NCI-H748 (cell line): Measurements from ENCODE around the gene GMPR2.
A peak's percentile ranks its signal among the peaks of the same experiment; 100 is the strongest.
"Not testable (repeated sequence)": the region's sequence is repeated elsewhere in the genome, so short reads cannot be mapped to it uniquely, and the experiment has no call there.

ENCODE experiments used
- DNase-seq: peaks from one replicate; lab custom pipeline; 2025; ENCODE audit not compliant: unreplicated experiment; lab: John Stamatoyannopoulos, UW

The GMPR2 gene

DNA sequence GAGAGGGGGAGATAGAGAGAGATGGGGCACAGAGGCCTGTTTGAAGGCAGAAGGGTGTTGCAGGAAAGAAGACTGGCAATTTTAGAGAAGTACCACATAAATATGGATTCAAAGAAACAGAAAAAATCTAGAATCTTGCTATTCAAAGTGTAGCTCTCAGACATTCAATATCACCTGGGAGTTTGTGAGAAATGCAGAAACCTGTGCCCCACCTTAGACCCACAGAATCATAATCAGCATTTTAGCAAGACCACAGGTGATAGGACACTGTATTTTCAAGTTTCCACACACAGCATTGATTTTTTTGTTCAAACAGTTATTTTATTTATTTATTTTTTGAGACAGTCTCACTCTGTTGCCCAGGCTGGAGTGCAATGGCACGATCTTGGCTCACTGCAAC is 3.8 kb upstream of the GMPR2 start:
- DNase-seq, result no peak

DNA sequence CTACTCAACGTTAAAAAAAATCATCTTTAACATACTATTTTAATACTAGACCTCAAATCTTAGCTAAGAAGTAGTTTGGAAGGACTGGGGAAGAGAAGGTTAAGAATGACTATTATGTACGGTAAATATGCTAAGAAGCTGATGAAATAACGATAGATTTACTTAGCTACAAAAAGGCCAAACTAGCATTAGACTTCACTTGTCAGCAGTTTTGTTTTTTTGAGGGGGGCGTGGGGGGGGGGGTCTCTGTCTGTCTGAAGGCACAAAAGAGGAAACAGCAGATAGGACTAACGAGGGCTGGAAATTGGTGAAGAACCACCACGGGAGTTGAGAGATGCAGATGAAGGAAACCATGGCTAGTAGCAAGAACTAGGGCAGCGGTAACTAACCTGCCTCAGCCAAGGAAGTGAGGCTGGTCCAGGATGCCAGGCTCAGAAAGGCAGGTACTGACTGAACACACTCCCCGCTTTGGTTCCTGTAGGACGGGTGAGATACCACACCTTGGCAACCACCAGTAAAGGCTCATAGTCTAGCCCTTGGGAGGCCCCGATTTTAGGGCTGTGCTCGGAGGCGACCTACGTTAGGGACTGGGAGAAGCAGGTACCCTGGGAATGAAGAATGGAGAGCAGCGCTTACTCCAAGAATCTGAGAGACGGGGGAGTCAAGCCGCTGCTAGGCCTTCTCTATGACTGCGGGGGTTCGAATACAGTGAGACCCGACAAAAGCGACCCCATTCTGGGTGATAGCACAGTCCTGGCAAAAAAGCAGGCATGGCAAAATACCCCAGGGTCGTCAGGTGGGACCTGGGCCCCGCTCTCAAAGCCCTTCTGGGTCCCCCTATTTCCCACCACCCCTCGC is 1.2 kb upstream of the GMPR2 start:
- DNase-seq, result peak; percentile 39

DNA sequence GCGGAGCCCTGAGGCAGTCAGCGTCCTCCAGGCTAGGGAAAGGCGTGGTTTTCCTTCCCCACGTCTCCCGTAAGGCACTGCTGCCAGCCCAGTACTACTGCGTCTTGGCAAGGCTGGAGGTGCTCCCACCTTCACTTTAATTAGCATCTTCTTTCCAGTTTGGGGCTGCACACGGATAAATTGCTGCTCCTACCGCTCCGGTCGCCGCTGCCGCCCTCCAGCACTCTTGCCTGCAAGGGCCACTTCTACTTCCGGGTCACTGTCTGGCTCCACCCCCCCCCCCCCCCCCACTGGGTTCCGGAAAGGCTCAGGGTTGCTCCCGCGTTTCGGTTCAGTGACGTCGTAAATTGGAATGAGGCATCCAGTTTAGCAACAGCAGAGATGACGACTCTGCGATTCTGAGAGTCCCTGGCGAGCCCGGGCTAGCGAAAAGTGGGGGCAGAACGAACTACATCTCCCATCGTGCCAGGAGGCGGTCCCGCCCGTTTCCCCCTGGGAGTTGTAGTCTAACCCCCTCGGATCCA is 546 bp upstream of the GMPR2 start, which contains the start of gene NEDD8:
Gene NEDD8, minus strand, starts transcription at position 247 of the 524 bp plus-strand sequence. Its CDS starts 100 bp downstream, at position 147.
- peak; percentile 89 for DNase-seq

DNA sequence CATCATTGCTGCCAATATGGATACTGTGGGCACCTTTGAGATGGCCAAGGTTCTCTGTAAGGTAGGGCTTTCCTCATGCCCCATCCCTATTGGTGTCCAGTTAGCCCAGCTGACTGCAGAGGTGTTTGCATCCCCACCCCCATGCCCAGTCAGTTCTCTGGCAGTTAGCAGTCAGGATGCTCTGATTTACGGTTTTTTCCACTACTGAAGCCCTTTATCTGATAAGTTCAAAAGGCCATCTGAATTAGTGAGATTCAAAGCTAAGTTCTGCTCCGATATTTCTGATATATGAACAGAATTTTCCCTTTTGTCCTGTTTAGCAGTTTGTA is 773 bp downstream of the GMPR2 start:
- DNase-seq, result peak; percentile 12

DNA sequence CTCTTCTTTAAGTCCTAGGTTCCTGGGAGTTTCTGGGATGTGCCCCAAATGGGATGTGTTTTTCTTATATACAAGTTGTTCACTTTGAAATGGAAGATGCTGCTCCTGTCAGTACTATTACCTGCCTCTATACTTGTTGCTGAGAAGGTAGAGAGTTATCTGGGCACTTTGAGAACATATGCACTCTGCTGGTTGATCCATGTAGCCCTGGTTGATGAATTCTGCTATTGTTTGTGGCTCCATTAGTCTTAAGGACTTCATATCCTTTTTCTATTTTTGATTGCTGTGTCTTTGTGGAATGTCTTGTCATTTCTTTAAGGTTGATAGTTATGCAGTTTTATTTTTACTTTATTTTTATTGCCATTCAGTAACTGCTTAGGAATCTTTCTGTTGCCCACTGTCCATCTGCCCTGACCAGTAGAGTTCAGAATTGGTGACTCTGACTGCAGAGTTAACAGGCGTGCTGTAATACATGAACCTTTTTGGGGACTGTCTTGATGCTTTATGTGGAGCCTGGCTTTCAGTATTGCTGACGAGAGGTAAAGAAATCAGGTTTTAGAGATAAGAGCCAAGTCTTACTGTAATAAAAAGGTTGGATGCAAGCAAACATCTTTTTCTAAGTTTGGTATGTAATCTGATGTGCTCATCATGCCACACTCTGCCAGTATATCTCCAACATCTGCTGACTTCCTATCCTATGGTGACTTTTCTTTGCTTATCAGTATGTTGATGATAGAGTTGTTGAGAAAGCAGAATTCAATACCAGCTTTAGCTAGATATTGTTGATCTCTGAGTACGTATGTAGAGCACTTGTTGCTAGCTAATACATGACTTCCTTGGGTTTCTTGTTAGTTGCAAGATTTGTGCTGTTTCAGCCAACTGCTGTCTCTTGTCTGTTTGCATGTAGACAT is 1.6 kb downstream of the GMPR2 start:
- no peak for DNase-seq

DNA sequence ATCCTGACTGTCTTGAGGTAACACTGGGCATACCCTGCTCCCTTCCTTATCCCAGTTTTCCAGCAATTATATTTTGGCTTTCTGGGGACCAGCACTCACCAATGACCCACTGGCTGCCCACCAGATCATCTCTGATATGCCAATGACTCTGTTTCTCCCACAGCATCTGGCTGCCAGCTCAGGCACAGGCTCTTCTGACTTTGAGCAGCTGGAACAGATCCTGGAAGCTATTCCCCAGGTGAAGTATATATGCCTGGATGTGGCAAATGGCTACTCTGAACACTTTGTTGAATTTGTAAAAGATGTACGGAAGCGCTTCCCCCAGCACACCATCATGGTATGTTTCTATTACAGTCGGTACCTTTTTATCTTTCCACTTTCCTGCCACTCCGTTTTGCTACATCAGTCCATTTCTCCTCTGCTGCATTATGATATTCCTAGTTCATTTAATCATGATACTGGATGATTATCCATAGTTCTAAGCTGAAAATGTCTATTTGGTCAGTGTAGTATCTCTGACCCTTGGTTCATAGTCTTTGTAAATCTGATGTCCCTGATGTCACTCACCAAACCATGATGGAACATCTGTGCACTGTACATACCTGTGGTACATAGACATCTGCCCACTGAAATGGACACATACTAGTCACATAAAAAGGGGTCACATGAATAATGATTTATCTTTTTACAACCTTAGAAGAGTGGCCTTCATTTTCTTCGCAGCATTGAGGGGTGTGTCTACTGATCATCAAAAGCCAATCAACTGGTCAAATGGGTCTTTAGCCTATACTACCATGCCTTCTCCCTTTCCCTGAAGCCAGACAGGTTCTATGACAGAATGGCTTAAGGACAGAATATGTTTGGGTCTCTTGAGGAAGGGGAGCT is 3.3 kb downstream of the GMPR2 start:
- no peak for DNase-seq

DNA sequence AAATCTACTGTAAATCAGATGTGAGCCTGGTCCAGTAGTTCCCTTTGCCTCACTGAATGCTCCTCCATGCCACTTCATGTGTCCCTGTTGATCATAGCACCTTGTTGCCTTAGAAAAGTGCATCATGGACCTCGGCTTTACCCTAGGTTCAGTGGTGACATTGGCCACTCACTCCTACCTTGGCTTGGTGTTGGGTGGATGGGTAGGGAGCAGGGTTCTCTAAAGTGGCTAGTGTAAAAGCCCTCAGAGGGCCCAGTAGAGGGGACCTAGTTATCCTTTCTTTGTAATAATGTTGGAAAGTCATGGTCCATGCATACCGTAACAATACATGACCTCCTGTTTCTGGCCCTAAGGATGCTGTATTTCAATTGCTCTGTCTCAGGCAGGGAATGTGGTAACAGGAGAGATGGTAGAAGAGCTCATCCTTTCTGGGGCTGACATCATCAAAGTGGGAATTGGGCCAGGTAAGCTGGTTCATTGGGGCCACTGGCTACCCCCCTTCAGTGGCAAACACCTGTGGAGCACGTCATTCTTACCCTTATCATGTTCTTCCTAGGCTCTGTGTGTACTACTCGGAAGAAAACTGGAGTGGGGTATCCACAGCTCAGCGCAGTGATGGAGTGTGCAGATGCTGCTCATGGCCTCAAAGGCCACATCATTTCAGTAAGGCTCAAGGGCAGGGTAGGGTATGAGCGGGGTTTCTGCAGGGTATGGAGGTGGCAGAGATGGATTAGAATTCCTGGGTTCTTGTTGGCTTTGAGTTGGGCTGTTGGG is 4.1 kb downstream of the GMPR2 start:
- DNase-seq, result no peak

DNA sequence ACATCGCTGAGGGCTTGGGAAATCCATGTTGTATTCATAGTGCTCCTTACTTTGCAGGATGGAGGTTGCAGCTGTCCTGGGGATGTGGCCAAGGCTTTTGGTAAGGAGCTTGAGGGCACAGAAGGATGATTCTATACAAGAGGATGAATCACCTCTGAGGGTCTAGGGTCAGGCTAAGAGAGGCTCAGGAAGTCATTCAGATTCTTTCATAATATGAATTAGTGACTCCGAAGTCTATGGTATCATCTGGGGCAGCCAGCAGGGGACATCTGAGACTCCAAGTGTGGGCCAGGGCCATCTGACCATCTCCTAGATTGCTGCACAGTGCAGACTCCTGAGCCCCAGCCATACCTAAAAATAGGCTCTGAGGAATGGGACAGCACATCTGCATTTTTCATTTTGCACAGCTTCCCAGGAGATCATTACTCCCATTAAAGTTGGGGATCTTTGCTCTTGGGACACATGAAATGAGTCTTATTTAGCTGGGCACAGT is 4.8 kb downstream of the GMPR2 start:
- no peak for DNase-seq

DNA sequence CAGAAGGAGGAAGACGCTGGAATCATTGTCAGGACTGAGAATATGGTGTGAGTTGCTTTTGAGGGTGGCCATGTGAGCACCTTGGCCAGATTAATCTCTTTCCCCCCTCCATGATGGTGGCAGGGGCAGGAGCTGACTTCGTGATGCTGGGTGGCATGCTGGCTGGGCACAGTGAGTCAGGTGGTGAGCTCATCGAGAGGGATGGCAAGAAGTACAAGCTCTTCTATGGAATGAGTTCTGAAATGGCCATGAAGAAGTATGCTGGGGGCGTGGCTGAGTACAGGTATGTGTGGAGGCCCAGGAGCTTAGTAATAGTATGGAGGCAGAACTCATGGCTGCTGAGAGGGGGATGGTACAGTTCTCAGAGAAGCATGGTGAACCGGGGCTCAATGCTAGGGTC is 5.4 kb downstream of the GMPR2 start:
- DNase-seq, result no peak

DNA sequence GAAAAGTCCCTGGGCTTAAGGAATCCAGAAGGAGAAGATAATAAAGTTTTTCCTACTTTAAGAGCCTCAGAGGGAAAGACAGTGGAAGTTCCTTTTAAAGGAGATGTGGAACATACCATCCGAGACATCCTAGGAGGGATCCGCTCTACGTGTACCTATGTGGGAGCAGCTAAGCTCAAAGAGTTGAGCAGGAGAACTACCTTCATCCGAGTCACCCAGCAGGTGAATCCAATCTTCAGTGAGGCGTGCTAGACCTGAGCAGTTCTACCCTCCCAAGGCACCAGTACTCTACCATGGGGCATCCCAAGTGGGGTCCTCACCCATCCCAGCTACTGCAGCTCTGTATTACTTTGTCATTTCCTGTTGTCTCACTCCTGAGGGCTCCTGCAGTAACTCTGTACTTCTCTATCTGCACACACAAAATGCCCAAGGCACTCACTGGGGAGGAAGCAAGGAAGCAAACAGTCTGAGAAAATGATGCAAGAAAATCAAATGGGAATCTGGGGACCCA is 5.9 kb downstream of the GMPR2 start:
- no peak for DNase-seq

DNA sequence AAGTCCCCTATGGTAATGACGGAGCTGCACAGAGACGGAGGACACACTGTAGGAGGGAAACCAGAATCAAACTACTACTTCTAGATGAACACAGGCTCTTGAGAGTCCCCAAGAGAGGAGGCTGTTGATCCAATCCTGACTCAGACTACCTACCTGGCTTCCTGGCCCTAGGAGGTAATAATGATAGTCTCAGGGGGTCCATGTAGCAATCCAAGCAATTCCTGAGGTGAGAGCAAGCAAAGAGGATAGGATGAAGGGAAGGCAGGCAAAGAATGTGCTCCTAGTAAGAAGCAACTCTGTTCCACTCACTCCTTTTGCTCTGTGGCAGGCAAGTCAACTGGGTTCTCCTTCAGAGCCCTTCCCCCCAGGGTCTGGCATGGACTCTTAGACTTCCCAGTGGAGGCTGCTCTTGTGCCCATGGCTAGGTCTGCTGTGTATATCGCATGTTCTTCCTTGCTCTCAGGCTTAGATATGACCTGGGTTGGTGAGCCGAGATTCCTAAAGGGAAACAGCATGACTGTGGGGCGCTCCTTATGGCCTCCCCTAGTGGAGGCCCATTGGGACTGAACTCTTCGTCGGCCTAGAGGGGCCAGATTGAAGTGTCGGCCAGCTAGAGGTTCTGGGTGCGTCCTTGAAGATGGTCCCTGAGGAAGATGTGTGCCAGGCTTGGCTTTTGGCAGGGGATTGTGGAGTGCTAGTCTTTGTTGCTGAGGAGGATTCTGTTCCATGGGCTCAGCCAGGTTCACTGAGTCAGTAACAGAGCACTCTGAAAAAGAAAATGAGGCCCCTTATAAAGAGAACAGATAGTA is 7.6 kb downstream of the GMPR2 start:
- DNase-seq, result no peak

DNA sequence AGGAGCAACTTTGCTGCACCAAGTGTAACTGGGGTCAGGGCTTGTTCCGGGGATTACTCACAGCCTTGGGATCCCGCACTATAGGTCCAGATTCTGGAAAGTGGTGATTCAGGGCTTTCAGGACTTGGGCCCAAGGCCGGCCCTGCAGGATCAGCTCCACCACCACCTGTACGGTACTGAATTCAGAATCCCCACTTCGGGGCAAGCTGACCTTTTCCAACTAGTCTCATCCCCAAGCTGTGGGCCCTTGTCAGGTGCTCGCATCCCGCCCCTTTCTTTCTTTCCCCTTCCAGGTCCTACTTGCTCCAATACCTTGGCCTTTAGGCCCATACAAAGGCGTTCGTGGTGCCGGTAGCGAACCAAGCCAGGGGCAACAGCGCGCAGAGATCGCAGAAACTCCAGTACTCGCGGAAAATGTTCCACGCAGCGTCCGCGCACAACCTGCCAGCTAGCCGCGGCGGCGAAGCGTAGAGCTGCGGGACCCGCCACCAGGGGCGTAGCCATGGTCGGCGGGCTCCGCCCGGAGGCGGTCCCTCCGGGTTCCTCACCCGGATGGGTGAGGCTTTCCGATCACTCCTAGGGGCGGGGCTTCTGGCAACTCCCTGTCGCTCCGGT is 9.2 kb downstream of the GMPR2 start:
- DNase-seq, result peak; percentile 94

DNA sequence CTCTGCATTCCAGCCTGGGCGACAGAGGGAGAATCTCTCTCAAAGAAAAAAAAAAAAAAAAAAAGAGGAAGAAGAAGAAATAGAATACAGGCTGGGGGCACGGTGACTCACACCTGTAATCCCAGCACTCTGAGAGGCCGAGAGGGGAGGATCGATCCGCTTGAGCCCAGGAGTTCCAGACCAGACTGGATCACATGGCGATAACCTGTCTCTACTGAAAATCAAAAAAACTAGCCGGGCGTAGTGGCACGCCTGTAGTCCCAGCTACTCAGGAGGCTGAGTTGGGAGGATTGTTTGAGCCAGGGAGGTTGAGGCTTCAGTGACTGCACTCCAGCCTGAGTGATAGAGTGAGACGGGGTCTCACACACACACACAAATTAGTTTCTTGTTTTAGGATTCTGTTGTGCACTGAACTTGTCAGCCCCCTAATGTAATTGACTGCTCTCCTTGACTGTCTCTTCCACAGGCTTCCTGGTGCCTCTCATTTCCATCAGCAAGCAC is 10.7 kb downstream of the GMPR2 start:
- no peak for DNase-seq

DNA sequence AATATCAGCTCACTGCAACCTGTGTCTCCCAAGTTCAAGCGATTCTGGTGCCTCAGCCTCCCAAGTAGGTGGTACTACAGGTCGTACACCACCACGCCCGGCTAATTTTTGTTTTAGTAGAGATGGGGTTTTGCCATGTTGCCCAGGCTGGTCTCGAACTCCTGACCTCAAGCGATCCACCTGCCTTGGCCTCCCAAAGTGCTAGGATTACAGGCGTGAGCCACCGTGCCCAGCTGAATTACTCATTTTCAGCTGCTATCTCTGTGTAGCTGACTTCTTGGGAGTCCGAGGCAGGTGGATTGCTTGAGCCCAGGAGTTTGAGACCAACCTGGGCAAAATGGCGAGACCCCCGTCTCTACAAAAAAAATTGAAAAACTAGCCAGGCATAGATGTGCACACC is 12.6 kb downstream of the GMPR2 start:
- not testable (repeated sequence) for DNase-seq

DNA sequence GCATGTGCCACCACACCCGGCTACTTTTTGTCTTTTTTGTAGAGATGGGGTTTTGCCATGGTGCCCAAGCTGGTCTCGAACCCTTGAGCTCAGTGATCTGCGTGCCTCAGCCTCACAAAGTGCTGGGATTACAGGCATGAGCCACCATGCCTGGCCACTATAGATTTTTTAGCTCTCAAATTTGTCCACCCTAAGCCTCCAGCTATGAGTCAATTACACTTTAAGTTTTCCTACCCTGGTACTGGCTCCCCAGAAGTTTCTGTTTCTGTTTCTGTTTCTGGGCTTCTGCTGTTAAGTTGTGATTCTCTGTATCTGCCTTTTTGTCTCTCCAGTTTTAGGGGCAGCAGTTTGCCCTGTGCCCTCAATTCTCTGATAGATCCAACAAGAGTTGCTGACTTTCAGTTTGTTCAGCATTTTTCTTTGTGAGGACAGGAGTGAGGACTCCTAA is 14.1 kb downstream of the GMPR2 start:
- no peak for DNase-seq

DNA sequence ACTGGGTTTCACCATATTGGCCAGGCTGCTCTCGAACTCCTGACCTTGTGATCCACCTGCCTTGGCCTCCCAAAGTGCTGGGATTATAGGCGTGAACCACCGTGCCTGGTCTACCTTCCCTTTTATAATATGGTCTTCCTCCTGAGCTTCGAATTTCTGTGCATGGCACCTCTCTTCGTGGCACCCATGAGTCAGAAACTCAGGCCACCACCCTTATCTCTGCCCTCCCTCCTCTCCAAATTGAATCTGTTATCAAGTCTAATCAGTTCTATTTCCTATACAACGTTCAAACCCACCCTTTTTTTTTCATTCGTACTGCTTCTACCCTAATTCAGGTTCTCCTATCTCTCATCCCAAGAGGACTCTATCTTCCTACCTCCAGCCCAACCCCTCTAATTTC is 14.7 kb downstream of the GMPR2 start:
- DNase-seq, result no peak

DNA sequence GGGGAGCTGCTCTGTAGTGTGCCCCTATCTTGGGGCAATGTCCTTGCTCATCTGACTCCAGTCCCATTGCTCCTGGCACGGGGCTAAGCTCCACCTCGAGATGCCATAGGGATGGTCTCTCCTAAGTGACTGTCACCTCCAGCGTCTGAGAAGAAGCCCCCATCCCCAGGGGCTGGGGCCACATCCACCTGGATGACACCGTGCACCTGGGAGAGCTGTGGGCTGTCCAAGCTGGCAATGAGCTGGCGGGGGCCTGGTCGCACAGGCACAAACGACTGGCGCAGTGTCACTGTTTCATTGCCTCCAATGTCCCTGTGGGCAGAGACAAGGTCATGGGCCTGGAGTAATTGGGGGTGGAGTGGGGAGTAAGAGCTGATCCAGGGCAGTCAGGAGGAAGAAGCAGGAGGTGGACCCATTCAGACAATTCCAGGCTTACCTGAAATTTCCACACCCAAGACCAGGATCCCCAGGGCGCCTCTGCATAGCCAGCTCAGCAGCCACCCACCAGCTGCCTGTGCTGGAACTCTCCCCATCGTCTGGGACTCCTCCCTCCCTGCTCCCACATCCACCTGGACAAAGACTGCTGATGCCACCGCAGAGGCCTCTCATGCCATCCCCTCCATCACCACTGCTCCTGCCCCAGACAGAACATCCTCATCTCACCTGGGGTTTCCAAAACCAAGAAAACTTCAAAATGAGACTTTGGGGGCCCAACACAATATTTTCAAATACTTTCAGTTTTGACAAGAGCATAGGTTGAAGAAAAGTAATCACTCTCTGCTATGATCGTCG is 16.7 kb downstream of the GMPR2 start:
- no peak for DNase-seq
